GM23338 (cell line): ENCODE results near the gene TNS3. TPM values are rescaled to one million over a fixed set of nuclear protein-coding genes. Genes with fewer than 3 reads are reported as not detected.

ENCODE experiments used
- ATAC-seq: fragments of 200-7000 bp; cut with Tn5 transposase; 3 replicates; pipeline ENCODE4 v1.9.1; 2020
- DNase-seq: peaks from one replicate; pipeline ENCODE4 v3.0.0-alpha.2; 2015; ENCODE audit warnings: low spot score
- H2AFZ ChIP-seq: fragments of 200-600 bp; sonication (generic); 2 replicates; pipeline ENCODE4 v1.8.0; 2016; ENCODE audit warnings: antibody characterized with exemption, mild to moderate bottlenecking, moderate library complexity
- H3F3A ChIP-seq: fragments of 200-600 bp; sonication (generic); replicated peaks from 2 replicates; pipeline ENCODE4 v1.8.0; 2017; ENCODE audit warnings: antibody characterized with exemption, mixed run types, low read depth
- H3K27ac ChIP-seq: fragments of 200-600 bp; sonication (generic); 2 replicates; pipeline ENCODE4 v1.6.1; 2016; ENCODE audit warnings: low read depth
- H3K27me3 ChIP-seq: fragments of 200-600 bp; sonication (generic); 2 replicates; pipeline ENCODE4 v1.8.0; 2016; ENCODE audit warnings: mild to moderate bottlenecking, mixed run types, moderate library complexity; ENCODE audit not compliant: insufficient read depth
- H3K36me3 ChIP-seq: fragments of 200-600 bp; sonication (generic); 2 replicates; pipeline ENCODE4 v1.8.0; 2016; ENCODE audit warnings: mild to moderate bottlenecking; ENCODE audit not compliant: insufficient read depth
- H3K4me1 ChIP-seq: fragments of 200-600 bp; sonication (generic); 2 replicates; pipeline ENCODE4 v1.8.0; 2016; ENCODE audit warnings: mild to moderate bottlenecking, moderate library complexity; ENCODE audit not compliant: insufficient read depth
- H3K4me2 ChIP-seq: fragments of 200-600 bp; sonication (generic); 2 replicates; pipeline ENCODE4 v1.7.1; 2017; ENCODE audit warnings: mixed run types
- H3K4me3 ChIP-seq: fragments of 200-600 bp; sonication (generic); 2 replicates; pipeline ENCODE4 v1.6.1; 2016; ENCODE audit warnings: mixed run types
- H3K79me2 ChIP-seq: fragments of 200-600 bp; sonication (generic); replicated peaks from 2 replicates; pipeline ENCODE4 v1.8.0; 2017; ENCODE audit warnings: mild to moderate bottlenecking; ENCODE audit not compliant: insufficient read depth
- H3K9me2 ChIP-seq: fragments of 200-600 bp; sonication (generic); 2 replicates; pipeline ENCODE4 v1.8.0; 2017; ENCODE audit not compliant: insufficient read depth
- H4K20me1 ChIP-seq: fragments of 200-600 bp; sonication (generic); replicated peaks from 2 replicates; pipeline ENCODE4 v1.8.0; 2017; ENCODE audit warnings: mild to moderate bottlenecking; ENCODE audit not compliant: insufficient read depth
- H3K27ac Mint-ChIP-seq: 2 replicates; pipeline ENCODE4 v1.8.0; 2020; ENCODE audit warnings: inconsistent platforms, mild to moderate bottlenecking, moderate library complexity, mixed read lengths
- H3K27me3 Mint-ChIP-seq: 3 replicates; pipeline ENCODE4 v1.8.0; 2022; ENCODE audit warnings: low read depth, mild to moderate bottlenecking, moderate library complexity, mixed read lengths, inconsistent platforms; ENCODE audit not compliant: insufficient read depth, poor library complexity
- H3K36me3 Mint-ChIP-seq: 3 replicates; pipeline ENCODE4 v1.8.0; 2021; ENCODE audit warnings: low read depth, mild to moderate bottlenecking, inconsistent platforms, moderate library complexity, mixed read lengths
- H3K4me1 Mint-ChIP-seq: 3 replicates; pipeline ENCODE4 v1.8.0; 2020; ENCODE audit warnings: mild to moderate bottlenecking, inconsistent platforms, mixed read lengths
- H3K4me3 Mint-ChIP-seq: 3 replicates; pipeline ENCODE4 v1.8.0; 2021; ENCODE audit warnings: moderate library complexity, mild to moderate bottlenecking, inconsistent platforms, mixed read lengths
- H3K9me3 Mint-ChIP-seq: 3 replicates; pipeline ENCODE4 v1.8.0; 2020; ENCODE audit warnings: moderate library complexity, mild to moderate bottlenecking, inconsistent platforms, mixed read lengths
- EZH2phosphoT487 ChIP-seq: fragments of 200-600 bp; sonication (generic); IDR thresholded peaks from one replicate; pipeline ENCODE4 v1.8.1; 2018; ENCODE audit warnings: antibody characterized with exemption; ENCODE audit not compliant: unreplicated experiment
- NANOG ChIP-seq: IDR thresholded peaks from 2 replicates; pipeline ENCODE4 v1.6.1; 2016; ENCODE audit warnings: antibody characterized with exemption, borderline replicate concordance
- POLR2AphosphoS5 ChIP-seq: IDR thresholded peaks from 2 replicates; pipeline ENCODE4 v1.6.1; 2016; ENCODE audit warnings: antibody characterized with exemption, low read depth
- ZNF114 ChIP-seq: fragments of 250-450 bp; sonication (Bioruptor Pico); IDR thresholded peaks from 2 replicates; pipeline ENCODE4 v1.5.0; 2020; ENCODE audit warnings: mild to moderate bottlenecking, moderate library complexity
- ZNF331 ChIP-seq: fragments of 250-450 bp; sonication (Bioruptor Pico); IDR thresholded peaks from 2 replicates; pipeline ENCODE4 v1.5.0; 2020; ENCODE audit warnings: low read depth, mild to moderate bottlenecking, moderate library complexity
- polyA plus RNA-seq: library from polyadenylated mRNA; unstranded; fragments of >200 nt; fragmentation: Nextera tagmentation; extraction: Ambion mirVana; gene quantifications from 2 replicates; pipeline ENCODE4 v1.2.1, GENCODE V29; 2016
- total RNA-seq: library from RNA; depleted of rRNA; stranded (reverse); fragments of >200 nt; shearing (Covaris generic); gene quantifications from 2 replicates; pipeline ENCODE4 v1.2.3, GENCODE V29; 2014
- TF ChIP-seq, protein P1 (sequence below): IDR thresholded peaks from one replicate; pipeline ENCODE4 v1.6.1; 2018; ENCODE audit warnings: antibody characterized with exemption; ENCODE audit not compliant: unreplicated experiment
- TF ChIP-seq, protein P2 (sequence below): fragments of 250-450 bp; sonication (Bioruptor Pico); IDR thresholded peaks from 2 replicates; pipeline ENCODE4 v1.5.0; 2020; ENCODE audit warnings: mild to moderate bottlenecking, moderate library complexity
- TF ChIP-seq, protein P3 (sequence below): IDR thresholded peaks from 2 replicates; pipeline ENCODE4 v1.6.1; 2016; ENCODE audit warnings: antibody characterized with exemption

Gene TNS3
- total and polyA plus RNA-seq, 2 experiments from 2014 or later = 6.2 to 28.7 TPM

DNA sequence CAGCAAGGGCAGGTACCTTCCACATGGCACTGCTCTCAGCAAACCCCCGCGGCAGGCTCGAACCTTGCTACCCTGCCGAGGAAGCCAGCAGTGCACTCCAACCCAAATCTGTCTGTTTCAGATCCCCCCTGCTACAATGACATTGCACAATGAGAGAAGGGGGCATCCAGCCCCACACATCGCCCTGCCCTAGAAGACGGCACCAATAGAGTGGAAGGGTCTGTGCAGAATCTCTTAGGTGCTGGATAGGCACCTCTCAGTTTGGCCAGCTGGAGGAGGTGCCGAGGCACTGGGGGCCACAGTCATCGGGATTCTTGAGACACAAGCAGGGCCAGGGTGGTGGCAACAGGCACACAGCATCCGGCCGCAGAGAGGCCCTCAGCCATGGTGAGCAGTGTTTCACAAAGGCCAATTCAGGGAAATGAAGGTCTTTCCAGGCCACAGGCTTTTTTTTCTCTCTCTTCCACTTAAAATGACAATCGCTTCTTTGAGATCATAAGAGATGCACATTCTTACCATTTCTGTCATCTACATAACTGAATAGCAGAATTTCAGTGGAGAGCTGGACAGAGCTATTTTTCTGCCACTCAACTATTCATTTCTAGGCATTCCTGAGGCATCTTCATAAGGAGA is 281.3 kb downstream of the TNS3 start (continued):
- TF ChIP-seq, protein P1, sequence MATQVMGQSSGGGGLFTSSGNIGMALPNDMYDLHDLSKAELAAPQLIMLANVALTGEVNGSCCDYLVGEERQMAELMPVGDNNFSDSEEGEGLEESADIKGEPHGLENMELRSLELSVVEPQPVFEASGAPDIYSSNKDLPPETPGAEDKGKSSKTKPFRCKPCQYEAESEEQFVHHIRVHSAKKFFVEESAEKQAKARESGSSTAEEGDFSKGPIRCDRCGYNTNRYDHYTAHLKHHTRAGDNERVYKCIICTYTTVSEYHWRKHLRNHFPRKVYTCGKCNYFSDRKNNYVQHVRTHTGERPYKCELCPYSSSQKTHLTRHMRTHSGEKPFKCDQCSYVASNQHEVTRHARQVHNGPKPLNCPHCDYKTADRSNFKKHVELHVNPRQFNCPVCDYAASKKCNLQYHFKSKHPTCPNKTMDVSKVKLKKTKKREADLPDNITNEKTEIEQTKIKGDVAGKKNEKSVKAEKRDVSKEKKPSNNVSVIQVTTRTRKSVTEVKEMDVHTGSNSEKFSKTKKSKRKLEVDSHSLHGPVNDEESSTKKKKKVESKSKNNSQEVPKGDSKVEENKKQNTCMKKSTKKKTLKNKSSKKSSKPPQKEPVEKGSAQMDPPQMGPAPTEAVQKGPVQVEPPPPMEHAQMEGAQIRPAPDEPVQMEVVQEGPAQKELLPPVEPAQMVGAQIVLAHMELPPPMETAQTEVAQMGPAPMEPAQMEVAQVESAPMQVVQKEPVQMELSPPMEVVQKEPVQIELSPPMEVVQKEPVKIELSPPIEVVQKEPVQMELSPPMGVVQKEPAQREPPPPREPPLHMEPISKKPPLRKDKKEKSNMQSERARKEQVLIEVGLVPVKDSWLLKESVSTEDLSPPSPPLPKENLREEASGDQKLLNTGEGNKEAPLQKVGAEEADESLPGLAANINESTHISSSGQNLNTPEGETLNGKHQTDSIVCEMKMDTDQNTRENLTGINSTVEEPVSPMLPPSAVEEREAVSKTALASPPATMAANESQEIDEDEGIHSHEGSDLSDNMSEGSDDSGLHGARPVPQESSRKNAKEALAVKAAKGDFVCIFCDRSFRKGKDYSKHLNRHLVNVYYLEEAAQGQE = no peak
- no peak for TF ChIP-seq NANOG

DNA sequence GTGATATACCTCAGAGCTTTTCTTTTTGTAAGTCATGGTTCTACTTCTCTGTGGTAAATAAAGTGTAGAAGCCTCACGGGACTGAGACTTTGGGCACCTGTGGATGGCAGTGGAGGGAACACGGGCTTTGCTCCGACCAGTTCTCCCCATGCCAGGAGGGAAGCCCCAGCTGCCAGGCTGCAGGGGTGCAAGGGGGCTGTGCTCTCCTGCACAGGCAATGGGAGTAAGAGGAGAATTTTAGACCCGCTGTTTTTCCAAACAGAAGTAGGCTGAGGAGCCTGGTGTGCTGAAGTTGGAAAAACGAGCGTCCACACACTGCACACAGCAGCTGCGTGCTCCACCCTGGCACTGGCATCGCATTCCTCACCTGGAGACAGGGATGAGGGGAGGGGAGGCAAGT is 282.4 kb downstream of the TNS3 start:
- no peaks in the 10 kb centered on the region for H3K36me3 ChIP-seq
- H3K27me3 ChIP-seq = no peaks in the 10 kb centered on the region
- H3K9me2 ChIP-seq = no peaks in the 10 kb centered on the region
- H3K4me3 ChIP-seq = no peak overlapping the region
- no peaks in the 10 kb centered on the region; the same call in none of the 3 replicates for H3K4me1 Mint-ChIP-seq
- H2AFZ ChIP-seq = no peak overlapping the region
- no peaks in the 10 kb centered on the region for H3F3A ChIP-seq
- H3K27ac ChIP-seq = no peak overlapping the region
- no peak for DNase-seq
- ATAC-seq = no peak
- H3K27me3 Mint-ChIP-seq = no peaks in the 10 kb centered on the region
- no peaks in the 10 kb centered on the region for H3K79me2 ChIP-seq
- H3K4me1 ChIP-seq = no peaks in the 10 kb centered on the region
- H3K36me3 Mint-ChIP-seq = no peaks in the 10 kb centered on the region; the same call in 2 of the 3 replicates
- no peak overlapping the region for H3K4me3 Mint-ChIP-seq
- no peaks in the 10 kb centered on the region; the same call in 1 of the 2 replicates for H4K20me1 ChIP-seq
- H3K4me2 ChIP-seq = no peak overlapping the region
- H3K27ac Mint-ChIP-seq = no peak overlapping the region
- H3K9me3 Mint-ChIP-seq = no peaks in the 10 kb centered on the region
- no peak for TF ChIP-seq POLR2AphosphoS5
- TF ChIP-seq, protein P2, sequence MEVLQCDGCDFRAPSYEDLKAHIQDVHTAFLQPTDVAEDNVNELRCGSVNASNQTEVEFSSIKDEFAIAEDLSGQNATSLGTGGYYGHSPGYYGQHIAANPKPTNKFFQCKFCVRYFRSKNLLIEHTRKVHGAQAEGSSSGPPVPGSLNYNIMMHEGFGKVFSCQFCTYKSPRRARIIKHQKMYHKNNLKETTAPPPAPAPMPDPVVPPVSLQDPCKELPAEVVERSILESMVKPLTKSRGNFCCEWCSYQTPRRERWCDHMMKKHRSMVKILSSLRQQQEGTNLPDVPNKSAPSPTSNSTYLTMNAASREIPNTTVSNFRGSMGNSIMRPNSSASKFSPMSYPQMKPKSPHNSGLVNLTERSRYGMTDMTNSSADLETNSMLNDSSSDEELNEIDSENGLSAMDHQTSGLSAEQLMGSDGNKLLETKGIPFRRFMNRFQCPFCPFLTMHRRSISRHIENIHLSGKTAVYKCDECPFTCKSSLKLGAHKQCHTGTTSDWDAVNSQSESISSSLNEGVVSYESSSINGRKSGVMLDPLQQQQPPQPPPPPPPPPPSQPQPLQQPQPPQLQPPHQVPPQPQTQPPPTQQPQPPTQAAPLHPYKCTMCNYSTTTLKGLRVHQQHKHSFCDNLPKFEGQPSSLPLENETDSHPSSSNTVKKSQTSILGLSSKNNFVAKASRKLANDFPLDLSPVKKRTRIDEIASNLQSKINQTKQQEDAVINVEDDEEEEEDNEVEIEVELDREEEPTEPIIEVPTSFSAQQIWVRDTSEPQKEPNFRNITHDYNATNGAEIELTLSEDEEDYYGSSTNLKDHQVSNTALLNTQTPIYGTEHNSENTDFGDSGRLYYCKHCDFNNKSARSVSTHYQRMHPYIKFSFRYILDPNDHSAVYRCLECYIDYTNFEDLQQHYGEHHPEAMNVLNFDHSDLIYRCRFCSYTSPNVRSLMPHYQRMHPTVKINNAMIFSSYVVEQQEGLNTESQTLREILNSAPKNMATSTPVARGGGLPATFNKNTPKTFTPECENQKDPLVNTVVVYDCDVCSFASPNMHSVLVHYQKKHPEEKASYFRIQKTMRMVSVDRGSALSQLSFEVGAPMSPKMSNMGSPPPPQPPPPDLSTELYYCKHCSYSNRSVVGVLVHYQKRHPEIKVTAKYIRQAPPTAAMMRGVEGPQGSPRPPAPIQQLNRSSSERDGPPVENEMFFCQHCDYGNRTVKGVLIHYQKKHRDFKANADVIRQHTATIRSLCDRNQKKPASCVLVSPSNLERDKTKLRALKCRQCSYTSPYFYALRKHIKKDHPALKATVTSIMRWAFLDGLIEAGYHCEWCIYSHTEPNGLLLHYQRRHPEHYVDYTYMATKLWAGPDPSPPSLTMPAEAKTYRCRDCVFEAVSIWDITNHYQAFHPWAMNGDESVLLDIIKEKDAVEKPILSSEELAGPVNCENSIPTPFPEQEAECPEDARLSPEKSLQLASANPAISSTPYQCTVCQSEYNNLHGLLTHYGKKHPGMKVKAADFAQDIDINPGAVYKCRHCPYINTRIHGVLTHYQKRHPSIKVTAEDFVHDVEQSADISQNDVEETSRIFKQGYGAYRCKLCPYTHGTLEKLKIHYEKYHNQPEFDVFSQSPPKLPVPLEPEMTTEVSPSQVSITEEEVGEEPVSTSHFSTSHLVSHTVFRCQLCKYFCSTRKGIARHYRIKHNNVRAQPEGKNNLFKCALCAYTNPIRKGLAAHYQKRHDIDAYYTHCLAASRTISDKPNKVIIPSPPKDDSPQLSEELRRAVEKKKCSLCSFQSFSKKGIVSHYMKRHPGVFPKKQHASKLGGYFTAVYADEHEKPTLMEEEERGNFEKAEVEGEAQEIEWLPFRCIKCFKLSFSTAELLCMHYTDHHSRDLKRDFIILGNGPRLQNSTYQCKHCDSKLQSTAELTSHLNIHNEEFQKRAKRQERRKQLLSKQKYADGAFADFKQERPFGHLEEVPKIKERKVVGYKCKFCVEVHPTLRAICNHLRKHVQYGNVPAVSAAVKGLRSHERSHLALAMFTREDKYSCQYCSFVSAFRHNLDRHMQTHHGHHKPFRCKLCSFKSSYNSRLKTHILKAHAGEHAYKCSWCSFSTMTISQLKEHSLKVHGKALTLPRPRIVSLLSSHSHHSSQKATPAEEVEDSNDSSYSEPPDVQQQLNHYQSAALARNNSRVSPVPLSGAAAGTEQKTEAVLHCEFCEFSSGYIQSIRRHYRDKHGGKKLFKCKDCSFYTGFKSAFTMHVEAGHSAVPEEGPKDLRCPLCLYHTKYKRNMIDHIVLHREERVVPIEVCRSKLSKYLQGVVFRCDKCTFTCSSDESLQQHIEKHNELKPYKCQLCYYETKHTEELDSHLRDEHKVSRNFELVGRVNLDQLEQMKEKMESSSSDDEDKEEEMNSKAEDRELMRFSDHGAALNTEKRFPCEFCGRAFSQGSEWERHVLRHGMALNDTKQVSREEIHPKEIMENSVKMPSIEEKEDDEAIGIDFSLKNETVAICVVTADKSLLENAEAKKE = no peak
- TF ChIP-seq EZH2phosphoT487 = no peak
- TF ChIP-seq ZNF114 (CRISPR knock-in tag) = no peak
- TF ChIP-seq NANOG = no peak
- TF ChIP-seq, protein P3, sequence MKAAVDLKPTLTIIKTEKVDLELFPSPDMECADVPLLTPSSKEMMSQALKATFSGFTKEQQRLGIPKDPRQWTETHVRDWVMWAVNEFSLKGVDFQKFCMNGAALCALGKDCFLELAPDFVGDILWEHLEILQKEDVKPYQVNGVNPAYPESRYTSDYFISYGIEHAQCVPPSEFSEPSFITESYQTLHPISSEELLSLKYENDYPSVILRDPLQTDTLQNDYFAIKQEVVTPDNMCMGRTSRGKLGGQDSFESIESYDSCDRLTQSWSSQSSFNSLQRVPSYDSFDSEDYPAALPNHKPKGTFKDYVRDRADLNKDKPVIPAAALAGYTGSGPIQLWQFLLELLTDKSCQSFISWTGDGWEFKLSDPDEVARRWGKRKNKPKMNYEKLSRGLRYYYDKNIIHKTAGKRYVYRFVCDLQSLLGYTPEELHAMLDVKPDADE = no peak
- TF ChIP-seq ZNF331 (CRISPR knock-in tag) = no peak
- TF ChIP-seq, protein P1 = no peak
